CD4-positive, alpha-beta memory T cell (primary cell): Measurements from ENCODE around the gene IL34. TPM values are rescaled to one million over a fixed set of nuclear protein-coding genes. Genes with fewer than 3 reads are reported as not detected.
A peak's percentile ranks its signal among the peaks of the same experiment; 100 is the strongest.

ENCODE experiments used
- CTCF ChIA-PET: fragments of 350-600 bp; sonication (Branson Sonifier 250); formaldehyde crosslinking; loops from one replicate; lab custom pipeline; 2021; ENCODE audit warnings: inconsistent platforms; ENCODE audit not compliant: partially characterized antibody; lab: Charles Lee
- POLR2A ChIA-PET: fragments of 350-600 bp; sonication (Branson Sonifier 250); formaldehyde crosslinking; loops from one replicate; lab custom pipeline; 2021; ENCODE audit not compliant: partially characterized antibody; lab: Charles Lee
- DNase-seq, 5 donors: peaks; one replicate each; pipeline versions ENCODE4 v3.0.0 to v3.0.0-alpha.2; 2020 to 2022; ENCODE audit warnings: mixed read lengths in 1 of 5
- H3K27ac ChIP-seq: one replicate; pipeline ENCODE4 v1.7.0; 2013; ENCODE audit warnings: low read depth, low read length
- H3K27me3 ChIP-seq: 2 replicates; pipeline ENCODE4 v1.7.0; 2013; ENCODE audit warnings: mild to moderate bottlenecking, low read length, moderate library complexity; ENCODE audit not compliant: insufficient read depth
- H3K36me3 ChIP-seq: 2 replicates; pipeline ENCODE4 v1.7.0; 2013; ENCODE audit warnings: mild to moderate bottlenecking, low read length, moderate library complexity; ENCODE audit not compliant: insufficient read depth
- H3K4me1 ChIP-seq: 2 replicates; pipeline ENCODE4 v1.7.0; 2013; ENCODE audit warnings: mild to moderate bottlenecking, low read length, moderate library complexity; ENCODE audit not compliant: insufficient read depth
- H3K4me3 ChIP-seq, 2 donors: one replicate each; pipeline ENCODE4 v1.7.0; 2013; ENCODE audit warnings: low read length in 2 of 2, mild to moderate bottlenecking in 1 of 2
- H3K9me3 ChIP-seq, 2 donors: one replicate each; pipeline ENCODE4 v1.7.0; 2013; ENCODE audit warnings: low read length in 2 of 2, control low read depth in 1 of 2; ENCODE audit not compliant: control insufficient read depth in 1 of 2
- H3K27ac Mint-ChIP-seq, 7 donors: one replicate each; pipeline ENCODE4 v1.8.0; 2020 to 2021; ENCODE audit warnings: mixed read lengths in 7 of 7, mild to moderate bottlenecking in 6 of 7, inconsistent platforms in 3 of 7, moderate library complexity in 3 of 7
- H3K27me3 Mint-ChIP-seq, 2 donors: one replicate each; pipeline ENCODE4 v1.8.0; 2020 to 2021; ENCODE audit warnings: mixed read lengths in 2 of 2
- H3K36me3 Mint-ChIP-seq, 2 donors: one replicate each; pipeline ENCODE4 v1.8.0; 2020 to 2021; ENCODE audit warnings: mixed read lengths in 2 of 2, inconsistent platforms in 1 of 2, mild to moderate bottlenecking in 1 of 2
- H3K4me1 Mint-ChIP-seq, 4 donors: one replicate each; pipeline ENCODE4 v1.8.0; 2020 to 2021; ENCODE audit warnings: mixed read lengths in 4 of 4, mild to moderate bottlenecking in 1 of 4
- H3K4me3 Mint-ChIP-seq, 8 donors: one replicate each; pipeline ENCODE4 v1.8.0; 2020 to 2021; ENCODE audit warnings: mixed read lengths in 8 of 8, mild to moderate bottlenecking in 7 of 8, moderate library complexity in 6 of 8, inconsistent platforms in 3 of 8
- H3K9me3 Mint-ChIP-seq, 8 donors: one replicate each; pipeline ENCODE4 v1.8.0; 2020 to 2021; ENCODE audit warnings: mixed read lengths in 8 of 8, mild to moderate bottlenecking in 5 of 8, inconsistent platforms in 3 of 8, moderate library complexity in 1 of 8
- intact Hi-C: fragments of 100-400 bp; cut with micrococcal nuclease; formaldehyde crosslinking; loops from one replicate; pipeline ENCODE4 v1.15.1; 2023
- polyA plus RNA-seq, 2 donors: library from polyadenylated mRNA; unstranded; fragments of 300-500 nt; fragmentation: Illumina TruSeq; gene quantifications; one replicate each; pipeline ENCODE4 v1.2.3, GENCODE V29; 2021
- total RNA-seq, 2 experiments: library from RNA; stranded (reverse); gene quantifications; one replicate each; pipeline ENCODE4 v1.2.3, GENCODE V29; 2021

The IL34 gene
- total and polyA plus RNA-seq, 4 experiments from 2014 or later = not detected

- H3K9me3 ChIP-seq = no peaks in the 10 kb centered on the region
- intact Hi-C loops = no loop called here
- no peak overlapping the region for H3K27ac ChIP-seq
- H3K4me1 Mint-ChIP-seq = peaks cover 0 to 5% (median 4%) of the 10 kb centered on the region in 4 donors
- no peaks in the 10 kb centered on the region for H3K4me1 ChIP-seq
- no peaks in the 10 kb centered on the region for H3K9me3 Mint-ChIP-seq
- H3K4me3 Mint-ChIP-seq = no peak overlapping the region
- H3K4me3 ChIP-seq = no peak overlapping the region
- H3K36me3 ChIP-seq = no peaks in the 10 kb centered on the region
- POLR2A ChIA-PET = no interaction called here
- no peaks in the 10 kb centered on the region for H3K27me3 Mint-ChIP-seq
- no peak overlapping the region for H3K27ac Mint-ChIP-seq
- CTCF ChIA-PET = no interaction called here
- DNase-seq = no peak
- H3K27me3 ChIP-seq = no peaks in the 10 kb centered on the region
- H3K36me3 Mint-ChIP-seq = peaks cover 6 to 26% of the 10 kb centered on the region in 2 donors
Measured at GRCh38 chr16:70699696-70700095, 53.3 kb downstream of the IL34 start.

GRCh38 chr16:70700101-70701020 is 54.0 kb downstream of the IL34 start:
- no peaks in the 10 kb centered on the region for H3K4me1 ChIP-seq
- peaks cover 6 to 24% of the 10 kb centered on the region in 2 donors for H3K36me3 Mint-ChIP-seq
- H3K9me3 Mint-ChIP-seq = no peaks in the 10 kb centered on the region
- ChIA-PET POLR2A (no interaction called here), CTCF (no interaction called here)
- no peaks in the 10 kb centered on the region for H3K36me3 ChIP-seq
- H3K4me1 Mint-ChIP-seq = peaks cover 0 to 5% (median 4%) of the 10 kb centered on the region in 4 donors
- no peak overlapping the region for H3K4me3 ChIP-seq
- no peak for DNase-seq
- H3K9me3 ChIP-seq = no peaks in the 10 kb centered on the region
- H3K27ac Mint-ChIP-seq = no peak overlapping the region
- no peak overlapping the region for H3K27ac ChIP-seq
- H3K27me3 ChIP-seq = no peaks in the 10 kb centered on the region
- intact Hi-C loops = no loop called here
- no peaks in the 10 kb centered on the region for H3K27me3 Mint-ChIP-seq
- no peak overlapping the region for H3K4me3 Mint-ChIP-seq

- POLR2A ChIA-PET = no interaction called here
- Histone ChIP-seq H3K27me3 (no peaks in the 10 kb centered on the region), H3K9me3 (no peaks in the 10 kb centered on the region), H3K4me1 (no peaks in the 10 kb centered on the region), H3K4me3 (no peak overlapping the region), H3K27ac (no peak overlapping the region), H3K36me3 (no peaks in the 10 kb centered on the region)
- H3K9me3 Mint-ChIP-seq = no peaks in the 10 kb centered on the region
- no peak for DNase-seq
- peak overlapping the region in 1 of 7 donors; percentile 47 for H3K27ac Mint-ChIP-seq
- peaks cover 6 to 19% of the 10 kb centered on the region in 2 donors for H3K36me3 Mint-ChIP-seq
- no peak overlapping the region for H3K4me3 Mint-ChIP-seq
- H3K27me3 Mint-ChIP-seq = no peaks in the 10 kb centered on the region
- H3K4me1 Mint-ChIP-seq = peaks cover 0 to 5% (median 3%) of the 10 kb centered on the region in 4 donors
- intact Hi-C loops = no loop called here
- CTCF ChIA-PET = no interaction called here
Measured at GRCh38 chr16:70701036-70701435, 54.7 kb downstream of the IL34 start.

- Histone ChIP-seq H3K4me1 (no peaks in the 10 kb centered on the region), H3K27me3 (no peaks in the 10 kb centered on the region), H3K9me3 (no peaks in the 10 kb centered on the region), H3K27ac (no peak overlapping the region), H3K4me3 (no peak overlapping the region), H3K36me3 (no peaks in the 10 kb centered on the region)
- Mint-ChIP-seq H3K4me3 (no peak overlapping the region), H3K4me1 (peaks cover 0 to 5% (median 3%) of the 10 kb centered on the region in 4 donors), H3K9me3 (no peaks in the 10 kb centered on the region), H3K27ac (peak overlapping the region in 2 of 7 donors; percentile 56 to 58), H3K27me3 (no peaks in the 10 kb centered on the region), H3K36me3 (peaks cover 6 to 19% of the 10 kb centered on the region in 2 donors)
- POLR2A ChIA-PET = no interaction called here
- no peak for DNase-seq
- intact Hi-C loops = no loop called here
- CTCF ChIA-PET = no interaction called here
Measured at GRCh38 chr16:70701596-70701995, 55.2 kb downstream of the IL34 start.

- H3K27me3 Mint-ChIP-seq = no peaks in the 10 kb centered on the region
- H3K27me3 ChIP-seq = no peaks in the 10 kb centered on the region
- ChIA-PET POLR2A (no interaction called here), CTCF (no interaction called here)
- no peak for DNase-seq
- intact Hi-C loops = no loop called here
- no peak overlapping the region for H3K4me3 Mint-ChIP-seq
- H3K4me1 Mint-ChIP-seq = peaks cover 0 to 5% (median 2%) of the 10 kb centered on the region in 4 donors
- no peaks in the 10 kb centered on the region for H3K9me3 ChIP-seq
- H3K9me3 Mint-ChIP-seq = no peaks in the 10 kb centered on the region
- peak overlapping the region in 2 of 7 donors; percentile 56 to 59 for H3K27ac Mint-ChIP-seq
- no peak overlapping the region for H3K27ac ChIP-seq
- H3K4me1 ChIP-seq = no peaks in the 10 kb centered on the region
- no peaks in the 10 kb centered on the region for H3K36me3 ChIP-seq
- peaks cover 6 to 19% of the 10 kb centered on the region in 2 donors for H3K36me3 Mint-ChIP-seq
- no peak overlapping the region for H3K4me3 ChIP-seq
Measured at GRCh38 chr16:70701998-70702397, 55.6 kb downstream of the IL34 start.

- DNase-seq = no peak
- POLR2A ChIA-PET = no interaction called here
- Mint-ChIP-seq H3K27ac (no peak overlapping the region), H3K36me3 (peaks cover 6 to 19% of the 10 kb centered on the region in 2 donors), H3K27me3 (no peaks in the 10 kb centered on the region), H3K4me1 (peaks cover 0 to 5% (median 1%) of the 10 kb centered on the region in 4 donors), H3K9me3 (no peaks in the 10 kb centered on the region), H3K4me3 (no peak overlapping the region)
- H3K4me1 ChIP-seq = no peaks in the 10 kb centered on the region
- intact Hi-C loops = no loop called here
- H3K4me3 ChIP-seq = no peak overlapping the region
- no peak overlapping the region for H3K27ac ChIP-seq
- no peaks in the 10 kb centered on the region for H3K36me3 ChIP-seq
- CTCF ChIA-PET = no interaction called here
- H3K9me3 ChIP-seq = no peaks in the 10 kb centered on the region
- no peaks in the 10 kb centered on the region for H3K27me3 ChIP-seq
Measured at GRCh38 chr16:70702624-70703023, 56.3 kb downstream of the IL34 start.

GRCh38 chr16:70703041-70703834 is 56.9 kb downstream of the IL34 start:
- POLR2A ChIA-PET = no interaction called here
- Histone ChIP-seq H3K27ac (no peak overlapping the region), H3K4me3 (no peak overlapping the region), H3K36me3 (no peaks in the 10 kb centered on the region), H3K4me1 (no peaks in the 10 kb centered on the region), H3K27me3 (no peaks in the 10 kb centered on the region), H3K9me3 (no peaks in the 10 kb centered on the region)
- DNase-seq = no peak
- CTCF ChIA-PET = no interaction called here
- Mint-ChIP-seq H3K9me3 (no peaks in the 10 kb centered on the region), H3K27ac (peak overlapping the region in 1 of 7 donors; percentile 63), H3K36me3 (peaks cover 6 to 22% of the 10 kb centered on the region in 2 donors), H3K27me3 (no peaks in the 10 kb centered on the region), H3K4me3 (no peak overlapping the region), H3K4me1 (peaks cover 0 to 5% (median 1%) of the 10 kb centered on the region in 4 donors)
- intact Hi-C loops = no loop called here
